AG09309 (cell line): ENCODE measurements around the gene OBSCN.

ENCODE experiments used
- DNase-seq: peaks from one replicate; pipeline ENCODE4 v3.0.0-alpha.2; 2010; ENCODE audit warnings: low read depth
- H3K4me3 ChIP-seq: 2 replicates; pipeline ENCODE4 v1.5.1; 2011; ENCODE audit warnings: mild to moderate bottlenecking, low read depth, low read length, moderate library complexity; ENCODE audit not compliant: control insufficient read depth
- CTCF ChIP-seq: IDR thresholded peaks from 2 replicates; pipeline ENCODE4 v1.5.1; 2011; ENCODE audit warnings: mild to moderate bottlenecking, low read depth, low read length, inconsistent platforms; ENCODE audit not compliant: insufficient read depth, control insufficient read depth; ENCODE audit errors: missing control alignments

The OBSCN gene

GRCh38 chr1:228207851-228208821, at the start of gene OBSCN:
Gene OBSCN (plus strand): TSS chr1:228208044. CDS start chr1:228211784, 3,740 bp downstream.
- TF ChIP-seq CTCF, result no peak

GRCh38 chr1:228158151-228159007, 49.5 kb upstream of the OBSCN start:
- no peak for DNase-seq
- TF ChIP-seq CTCF, result no peak

More at GRCh38 chr1:228207851-228208821, at the start of gene OBSCN:
- no peak within 1 kb of the TSS for H3K4me3 ChIP-seq
- DNase-seq, result no peak

GRCh38 chr1:228159008-228159665, 48.7 kb upstream of the OBSCN start:
- no peak for TF ChIP-seq CTCF
- no peak for DNase-seq
- H3K4me3 ChIP-seq, result no peak overlapping the region

More at GRCh38 chr1:228158151-228159007, 49.5 kb upstream of the OBSCN start:
- no peak overlapping the region for H3K4me3 ChIP-seq

GRCh38 chr1:228160201-228160761, 47.6 kb upstream of the OBSCN start:
- no peak for TF ChIP-seq CTCF
- DNase-seq, result no peak
- H3K4me3 ChIP-seq, result no peak overlapping the region

- TF ChIP-seq CTCF, result no peak
- DNase-seq, result no peak
- no peak overlapping the region for H3K4me3 ChIP-seq
Measured at GRCh38 chr1:228161362-228161761, 46.5 kb upstream of the OBSCN start.

- no peak overlapping the region for H3K4me3 ChIP-seq
- TF ChIP-seq CTCF, result no peak
- DNase-seq, result no peak
Measured at GRCh38 chr1:228161866-228162265, 46.0 kb upstream of the OBSCN start.
